ENCODE data around the gene EGFR.

Gene EGFR

DNA sequence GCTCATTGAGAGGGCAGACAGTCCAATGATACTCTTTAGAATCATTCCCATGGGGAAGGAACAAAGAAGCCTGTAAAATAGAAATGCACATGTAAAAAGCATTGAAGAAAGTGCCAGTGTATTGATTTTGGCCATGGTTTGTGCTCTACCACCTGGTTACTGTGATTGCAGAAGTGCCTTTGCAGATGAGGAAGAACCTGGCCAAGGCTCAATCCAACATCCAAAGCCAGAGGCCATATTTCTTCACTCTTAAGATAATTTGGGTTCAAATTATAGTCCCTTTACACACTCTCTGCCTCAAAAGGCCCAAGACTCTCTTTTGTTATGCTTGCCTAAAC is 122.1 kb downstream of the EGFR start:
- Histone ChIP-seq H3K9me3 (ENCODE audit: control insufficient read depth, insufficient read depth, low read length) (no peaks in the 10 kb centered on the region), H3K4me1 (ENCODE audit: insufficient read depth, low read length) (no peaks in the 10 kb centered on the region), H3K36me3 (ENCODE audit: insufficient read depth, low read length) (no peaks in the 10 kb centered on the region; the same call in 1 of the 2 replicates), H3K9ac (ENCODE audit: low read depth, low read length) (no peak overlapping the region)

DNA sequence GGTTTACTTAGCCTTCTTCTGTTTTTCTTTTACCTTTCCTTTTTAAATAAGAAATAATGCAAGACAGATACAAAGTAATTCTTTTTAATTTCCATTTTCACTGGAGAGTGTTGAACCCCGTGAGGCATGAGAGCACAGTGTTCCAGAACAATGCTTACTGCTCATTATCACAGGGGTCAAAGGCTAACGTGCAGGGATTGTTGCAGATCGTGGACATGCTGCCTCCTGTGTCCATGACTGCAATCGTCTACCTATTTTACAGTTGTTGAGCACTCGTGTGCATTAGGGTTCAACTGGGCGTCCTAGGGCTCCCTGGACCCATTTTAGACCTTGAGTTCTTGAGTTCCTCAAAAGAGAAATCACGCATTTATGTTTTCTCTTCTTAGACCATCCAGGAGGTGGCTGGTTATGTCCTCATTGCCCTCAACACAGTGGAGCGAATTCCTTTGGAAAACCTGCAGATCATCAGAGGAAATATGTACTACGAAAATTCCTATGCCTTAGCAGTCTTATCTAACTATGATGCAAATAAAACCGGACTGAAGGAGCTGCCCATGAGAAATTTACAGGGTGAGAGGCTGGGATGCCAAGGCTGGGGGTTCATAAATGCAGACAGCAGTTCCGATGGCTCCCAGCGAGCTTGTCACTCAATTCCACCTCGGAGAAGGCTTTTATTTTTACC is 124.2 kb downstream of the EGFR start:
- Histone ChIP-seq H3K9ac (ENCODE audit: low read depth, low read length) (no peak overlapping the region), H3K9me3 (ENCODE audit: control insufficient read depth, insufficient read depth, low read length) (no peaks in the 10 kb centered on the region), H3K4me1 (ENCODE audit: insufficient read depth, low read length) (no peaks in the 10 kb centered on the region), H3K36me3 (ENCODE audit: insufficient read depth, low read length) (peaks cover 3% of the 10 kb centered on the region; the same call in 1 of the 2 replicates)

DNA sequence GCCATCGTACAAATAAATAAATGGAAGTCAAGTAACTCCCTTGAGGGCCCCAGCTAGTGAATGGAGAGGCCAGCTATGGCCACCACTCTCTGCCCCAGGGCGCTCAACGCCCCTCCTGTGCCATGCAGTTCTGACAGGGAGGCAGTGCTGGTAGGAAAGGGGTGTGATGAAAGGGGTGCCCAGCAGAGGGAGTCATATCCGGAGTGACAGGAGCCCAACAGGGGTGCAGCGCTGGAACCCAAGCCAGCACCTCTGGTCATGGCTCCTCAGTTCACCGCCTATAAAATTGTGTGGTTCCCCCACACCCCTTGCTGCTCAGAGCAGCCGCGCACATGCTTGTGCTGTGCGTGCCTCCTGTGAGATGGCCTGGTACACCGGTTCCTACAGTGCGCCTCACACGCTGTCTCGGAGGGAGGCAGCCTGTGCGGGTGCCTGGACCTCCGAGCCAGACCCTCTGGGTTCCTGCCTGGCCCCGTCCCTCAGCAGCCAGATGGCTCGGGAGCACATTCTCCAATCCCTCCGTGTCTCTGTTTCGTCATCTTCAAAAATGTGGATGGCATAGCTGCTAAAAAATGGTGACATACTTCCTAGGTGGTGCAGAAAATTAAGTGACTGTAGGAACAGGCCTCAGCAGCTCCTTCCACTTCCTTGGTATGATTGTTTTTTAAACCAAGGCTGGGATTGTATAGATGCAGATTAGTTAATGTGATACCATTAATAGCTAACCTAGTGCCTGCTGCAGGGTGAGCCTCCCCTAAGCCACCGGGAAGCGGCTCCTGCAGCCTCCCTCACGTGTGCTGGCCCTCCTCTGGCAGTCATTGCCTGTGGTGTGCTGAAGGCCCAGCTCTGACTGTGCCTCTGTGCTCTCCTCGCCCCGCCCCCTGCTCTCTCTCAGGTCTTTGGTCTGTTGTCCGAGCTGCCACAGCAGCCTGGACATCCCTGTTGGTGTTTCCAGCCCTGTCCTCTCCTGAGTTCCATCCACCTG is 125.8 kb downstream of the EGFR start:
- Histone ChIP-seq H3K4me1 (ENCODE audit: insufficient read depth, low read length) (no peaks in the 10 kb centered on the region), H3K9ac (ENCODE audit: low read depth, low read length) (no peak overlapping the region), H3K9me3 (ENCODE audit: control insufficient read depth, insufficient read depth, low read length) (no peaks in the 10 kb centered on the region), H3K36me3 (ENCODE audit: insufficient read depth, low read length) (peaks cover 3% of the 10 kb centered on the region; the same call in 1 of the 2 replicates)

DNA sequence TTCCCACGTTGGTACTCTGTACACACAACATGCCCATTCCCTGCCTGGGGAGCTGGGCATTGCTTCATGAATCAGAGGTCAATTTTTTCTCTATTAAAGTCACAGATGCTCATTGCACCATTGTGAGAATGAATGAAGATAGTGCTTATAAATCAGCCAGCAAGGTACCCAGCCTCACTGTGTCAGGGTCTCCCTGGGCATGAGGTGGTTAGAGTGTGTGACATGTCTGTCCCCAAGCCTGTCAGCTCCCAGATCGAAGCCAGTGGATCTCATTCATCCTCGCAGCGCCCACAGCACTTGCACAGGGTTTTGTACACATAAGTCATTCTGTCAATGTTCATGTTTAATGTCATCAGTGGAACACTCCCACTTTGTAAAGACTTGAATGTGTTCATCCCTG is 126.8 kb downstream of the EGFR start:
- Histone ChIP-seq H3K9ac (ENCODE audit: low read depth, low read length) (no peak overlapping the region), H3K36me3 (ENCODE audit: insufficient read depth, low read length) (peaks cover 3% of the 10 kb centered on the region; the same call in 1 of the 2 replicates), H3K4me1 (ENCODE audit: insufficient read depth, low read length) (no peaks in the 10 kb centered on the region), H3K9me3 (ENCODE audit: control insufficient read depth, insufficient read depth, low read length) (no peaks in the 10 kb centered on the region)

DNA sequence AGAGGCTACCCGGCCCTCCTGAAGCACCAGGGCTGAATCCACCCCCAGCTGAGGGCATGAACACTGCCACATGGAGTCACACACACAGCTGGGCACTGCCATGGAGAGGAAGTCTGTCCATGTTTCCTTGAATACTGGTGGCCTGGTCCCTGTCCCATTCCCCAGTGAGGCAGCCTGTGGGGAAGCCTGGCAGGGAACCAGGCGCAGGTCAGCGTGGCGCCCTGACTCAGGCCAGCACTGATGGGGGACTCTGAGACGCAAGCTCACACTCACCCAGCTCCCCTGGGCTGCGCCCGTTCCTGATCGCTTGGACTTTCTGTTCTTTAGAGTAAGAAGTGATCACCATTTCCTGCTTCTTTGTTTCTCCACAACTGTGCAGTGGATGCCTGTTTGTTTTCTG is 128.3 kb downstream of the EGFR start:
- Histone ChIP-seq H3K36me3 (ENCODE audit: insufficient read depth, low read length) (peaks cover 3% of the 10 kb centered on the region; the same call in 1 of the 2 replicates), H3K9ac (ENCODE audit: low read depth, low read length) (no peak overlapping the region), H3K9me3 (ENCODE audit: control insufficient read depth, insufficient read depth, low read length) (no peaks in the 10 kb centered on the region), H3K4me1 (ENCODE audit: insufficient read depth, low read length) (0 out of 2 replicates have a peak, but pooled peaks cover under 1% of the 10 kb centered on the region)

DNA sequence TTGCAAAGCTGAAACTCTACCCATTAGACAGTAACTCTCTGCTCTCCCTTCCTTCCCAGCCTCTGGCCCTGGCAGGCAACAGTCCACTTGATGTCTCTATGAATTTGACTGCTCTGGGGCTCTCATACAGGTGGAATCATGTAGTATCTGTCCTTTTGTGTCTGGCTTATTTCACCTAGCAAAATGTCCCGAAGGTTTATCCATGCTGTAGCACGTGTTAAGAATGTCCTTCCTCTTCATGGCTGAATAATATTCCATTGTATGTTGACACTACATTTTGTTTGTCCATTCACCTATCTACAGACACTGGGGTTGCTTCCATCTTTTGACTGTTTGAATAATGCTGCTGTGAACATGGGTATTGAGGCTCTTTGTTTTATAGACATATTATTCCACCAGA is 128.9 kb downstream of the EGFR start:
- Histone ChIP-seq H3K36me3 (ENCODE audit: insufficient read depth, low read length) (peaks cover 3% of the 10 kb centered on the region; the same call in 1 of the 2 replicates), H3K9ac (ENCODE audit: low read depth, low read length) (no peak overlapping the region), H3K9me3 (ENCODE audit: control insufficient read depth, insufficient read depth, low read length) (no peaks in the 10 kb centered on the region), H3K4me1 (ENCODE audit: insufficient read depth, low read length) (peaks cover 5% of the 10 kb centered on the region; the same call in 1 of the 2 replicates)

DNA sequence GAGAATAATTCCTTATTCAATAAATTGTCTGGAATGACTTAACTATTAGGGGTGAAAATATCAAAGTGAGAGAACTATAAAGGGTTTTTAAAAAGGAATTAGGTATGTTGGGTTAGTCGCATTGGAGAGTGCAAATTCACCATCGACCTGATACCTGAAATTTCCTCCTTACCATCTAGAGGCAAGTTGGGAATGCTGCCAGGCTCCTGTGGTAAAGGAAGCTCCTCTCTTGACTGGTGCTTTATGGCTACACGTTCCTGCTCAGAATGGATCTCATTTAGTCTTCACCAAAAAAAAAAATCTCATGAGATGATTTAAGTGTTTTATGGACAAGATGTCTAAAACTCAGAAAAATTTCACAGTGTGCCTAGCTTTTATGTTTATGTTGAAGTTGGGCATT is 129.8 kb downstream of the EGFR start:
- H3K9me3 ChIP-seq (ENCODE audit: control insufficient read depth, insufficient read depth, low read length), result no peaks in the 10 kb centered on the region
- H3K9ac ChIP-seq (ENCODE audit: low read depth, low read length), result no peak overlapping the region
- H3K36me3 ChIP-seq (ENCODE audit: insufficient read depth, low read length), result 0 out of 2 replicates have a peak, but pooled peaks cover 3% of the 10 kb centered on the region
- peaks cover 5% of the 10 kb centered on the region; the same call in 1 of the 2 replicates for H3K4me1 ChIP-seq (ENCODE audit: insufficient read depth, low read length)

DNA sequence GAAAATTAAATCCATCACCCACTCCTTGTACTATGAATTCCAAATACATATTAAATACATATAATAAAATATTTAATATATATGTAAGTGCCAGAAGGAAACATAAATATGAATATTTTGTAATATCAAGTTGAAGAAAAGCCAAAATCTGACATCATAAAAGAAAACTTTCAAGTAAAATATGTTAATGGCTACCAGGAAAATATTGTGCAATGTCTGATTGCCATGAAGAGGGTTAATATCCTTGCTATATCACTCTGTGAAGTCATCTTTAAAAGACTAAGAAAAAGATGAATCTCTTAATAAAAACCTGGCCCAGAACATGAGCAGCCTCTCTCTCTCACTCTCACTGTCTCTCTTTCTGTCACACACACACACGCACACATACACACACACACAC is 130.2 kb downstream of the EGFR start:
- peaks cover 5% of the 10 kb centered on the region; the same call in 1 of the 2 replicates for H3K4me1 ChIP-seq (ENCODE audit: insufficient read depth, low read length)
- 0 out of 2 replicates have a peak, but pooled peaks cover 3% of the 10 kb centered on the region for H3K36me3 ChIP-seq (ENCODE audit: insufficient read depth, low read length)
- no peak overlapping the region for H3K9ac ChIP-seq (ENCODE audit: low read depth, low read length)
- no peaks in the 10 kb centered on the region for H3K9me3 ChIP-seq (ENCODE audit: control insufficient read depth, insufficient read depth, low read length)

DNA sequence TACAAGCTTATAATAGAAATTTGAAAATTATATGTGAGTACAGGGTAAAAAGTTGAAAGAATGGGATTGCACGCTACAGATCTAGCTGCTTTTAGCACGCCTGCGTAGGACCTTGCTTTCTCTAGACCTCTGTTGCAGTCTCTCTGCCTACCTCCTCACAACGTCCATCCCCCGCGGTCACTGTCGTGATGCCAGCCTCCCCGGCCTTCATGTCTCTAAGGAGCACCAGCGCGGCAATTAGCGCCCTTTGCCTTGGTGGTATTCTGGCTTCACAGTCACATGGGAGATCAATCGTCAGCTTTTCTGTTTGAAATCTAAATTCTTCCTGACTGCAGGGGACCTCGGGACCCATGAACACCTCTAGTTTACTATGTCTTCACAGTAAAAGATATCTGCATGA is 131.3 kb downstream of the EGFR start:
- Histone ChIP-seq H3K9ac (ENCODE audit: low read depth, low read length) (no peak overlapping the region), H3K36me3 (ENCODE audit: insufficient read depth, low read length) (0 out of 2 replicates have a peak, but pooled peaks cover 3% of the 10 kb centered on the region), H3K4me1 (ENCODE audit: insufficient read depth, low read length) (peaks cover 5% of the 10 kb centered on the region; the same call in 1 of the 2 replicates), H3K9me3 (ENCODE audit: control insufficient read depth, insufficient read depth, low read length) (no peaks in the 10 kb centered on the region)

DNA sequence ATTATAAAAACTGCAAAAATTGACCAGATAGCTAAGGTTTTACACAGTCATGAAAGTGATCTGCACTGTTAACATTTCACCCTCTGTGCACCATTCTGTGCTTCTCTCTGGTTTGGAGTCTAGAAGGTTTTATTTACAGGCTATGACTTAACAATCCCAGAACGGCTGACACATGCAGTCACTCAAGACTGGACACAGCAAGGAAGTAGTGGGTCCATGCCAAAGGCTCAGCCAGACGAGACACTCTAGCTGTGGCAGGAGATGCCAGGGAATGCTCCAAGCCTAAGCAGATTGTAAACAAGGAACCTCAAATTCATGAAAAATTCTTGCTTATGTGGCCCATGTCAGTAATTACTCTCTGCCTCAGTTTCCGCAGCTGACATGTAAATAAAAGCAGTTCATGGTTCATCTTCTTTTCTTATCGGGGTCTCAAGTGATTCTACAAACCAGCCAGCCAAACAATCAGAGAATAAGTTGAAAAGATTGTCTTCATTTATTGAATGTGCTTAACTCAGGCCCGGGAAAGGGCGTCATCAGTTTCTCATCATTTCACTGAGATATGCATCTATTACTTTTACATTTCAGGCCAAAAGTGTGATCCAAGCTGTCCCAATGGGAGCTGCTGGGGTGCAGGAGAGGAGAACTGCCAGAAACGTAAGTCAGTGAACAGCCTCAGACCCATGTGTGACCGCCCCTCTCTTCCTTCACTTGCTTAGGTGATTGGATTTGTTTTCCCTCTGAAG is 132.1 kb downstream of the EGFR start:
- Histone ChIP-seq H3K9ac (ENCODE audit: low read depth, low read length) (no peak overlapping the region), H3K9me3 (ENCODE audit: control insufficient read depth, insufficient read depth, low read length) (no peaks in the 10 kb centered on the region), H3K4me1 (ENCODE audit: insufficient read depth, low read length) (peaks cover 5% of the 10 kb centered on the region; the same call in 1 of the 2 replicates), H3K36me3 (ENCODE audit: insufficient read depth, low read length) (0 out of 2 replicates have a peak, but pooled peaks cover 3% of the 10 kb centered on the region)

DNA sequence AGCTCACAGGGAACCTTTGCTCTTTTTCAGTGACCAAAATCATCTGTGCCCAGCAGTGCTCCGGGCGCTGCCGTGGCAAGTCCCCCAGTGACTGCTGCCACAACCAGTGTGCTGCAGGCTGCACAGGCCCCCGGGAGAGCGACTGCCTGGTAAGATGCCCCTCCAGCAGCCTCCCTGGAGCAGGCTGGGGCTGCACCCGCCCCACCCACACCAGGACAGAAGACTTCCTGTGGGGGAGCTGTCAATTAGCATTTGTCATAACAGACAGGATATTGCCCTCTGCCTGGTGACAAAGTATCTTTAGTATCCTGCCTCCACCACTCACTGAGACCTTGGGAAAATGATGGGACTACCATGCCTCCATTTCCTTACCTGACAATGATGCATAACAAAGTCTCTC is 133.7 kb downstream of the EGFR start:
- no peak overlapping the region for H3K9ac ChIP-seq (ENCODE audit: low read depth, low read length)
- H3K9me3 ChIP-seq (ENCODE audit: control insufficient read depth, insufficient read depth, low read length), result no peaks in the 10 kb centered on the region

DNA sequence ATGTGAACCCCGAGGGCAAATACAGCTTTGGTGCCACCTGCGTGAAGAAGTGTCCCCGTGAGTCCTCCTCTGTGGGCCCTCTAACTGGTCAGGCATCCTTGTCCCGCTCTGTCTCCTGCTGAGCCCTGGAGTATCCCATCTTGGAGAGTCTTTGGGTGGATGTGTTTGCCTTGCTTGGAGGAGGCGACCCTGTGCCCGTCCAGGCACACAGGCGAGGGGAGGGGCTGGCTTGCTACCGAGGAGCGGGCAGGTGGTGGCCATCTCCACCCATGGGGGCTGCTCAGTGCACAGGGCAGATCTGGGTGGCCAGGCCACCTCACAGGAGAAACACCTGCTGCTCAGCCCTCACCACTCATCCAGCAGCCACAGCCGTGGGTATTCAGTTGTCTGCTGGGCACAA is 135.3 kb downstream of the EGFR start:
- Histone ChIP-seq H3K4me1 (ENCODE audit: insufficient read depth, low read length) (peaks cover 16% of the 10 kb centered on the region; the same call in 1 of the 2 replicates), H3K36me3 (ENCODE audit: insufficient read depth, low read length) (no peaks in the 10 kb centered on the region), H3K9me3 (ENCODE audit: control insufficient read depth, insufficient read depth, low read length) (no peaks in the 10 kb centered on the region), H3K9ac (ENCODE audit: low read depth, low read length) (no peak overlapping the region)

More for the DNA sequence above, 133.7 kb downstream of the EGFR start:
- Histone ChIP-seq H3K4me1 (ENCODE audit: insufficient read depth, low read length) (peaks cover 16% of the 10 kb centered on the region; the same call in 1 of the 2 replicates), H3K36me3 (ENCODE audit: insufficient read depth, low read length) (0 out of 2 replicates have a peak, but pooled peaks cover 2% of the 10 kb centered on the region)

DNA sequence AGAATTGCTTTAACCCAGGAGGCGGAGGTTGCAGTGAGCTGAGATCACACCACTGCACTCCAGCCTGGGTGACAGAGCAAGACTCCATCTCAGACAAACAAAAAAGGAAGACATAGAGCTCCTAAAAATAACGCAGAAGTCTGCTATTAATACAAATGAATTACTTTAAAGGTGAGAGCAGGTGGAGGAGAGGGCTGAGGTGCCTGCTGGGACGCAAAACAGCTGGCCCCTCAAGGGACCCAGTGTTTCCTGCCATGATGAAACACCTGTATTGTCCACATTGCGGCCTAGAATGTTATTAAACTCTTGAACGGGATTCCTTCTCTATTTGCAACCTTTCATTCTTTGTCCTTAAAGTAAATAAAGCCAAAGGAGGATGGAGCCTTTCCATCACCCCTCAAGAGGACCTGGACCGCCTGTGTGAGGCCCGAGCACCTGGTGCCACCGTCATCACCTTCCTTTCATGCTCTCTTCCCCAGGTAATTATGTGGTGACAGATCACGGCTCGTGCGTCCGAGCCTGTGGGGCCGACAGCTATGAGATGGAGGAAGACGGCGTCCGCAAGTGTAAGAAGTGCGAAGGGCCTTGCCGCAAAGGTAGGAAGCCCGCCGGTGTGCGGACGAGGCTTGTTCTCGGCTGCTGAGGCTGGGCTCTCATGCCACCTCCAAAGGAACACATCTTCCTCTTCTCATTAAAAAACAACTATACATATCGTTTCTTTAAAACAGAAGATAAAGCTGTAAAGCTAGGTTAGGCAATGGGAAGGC is 136.7 kb downstream of the EGFR start:
- H3K9ac ChIP-seq (ENCODE audit: low read depth, low read length), result no peak overlapping the region
- peaks cover 16% of the 10 kb centered on the region; the same call in 1 of the 2 replicates for H3K4me1 ChIP-seq (ENCODE audit: insufficient read depth, low read length)
- no peaks in the 10 kb centered on the region for H3K36me3 ChIP-seq (ENCODE audit: insufficient read depth, low read length)
- no peaks in the 10 kb centered on the region for H3K9me3 ChIP-seq (ENCODE audit: control insufficient read depth, insufficient read depth, low read length)
